ENCODE measurements around the gene CPTP.

The CPTP gene

DNA sequence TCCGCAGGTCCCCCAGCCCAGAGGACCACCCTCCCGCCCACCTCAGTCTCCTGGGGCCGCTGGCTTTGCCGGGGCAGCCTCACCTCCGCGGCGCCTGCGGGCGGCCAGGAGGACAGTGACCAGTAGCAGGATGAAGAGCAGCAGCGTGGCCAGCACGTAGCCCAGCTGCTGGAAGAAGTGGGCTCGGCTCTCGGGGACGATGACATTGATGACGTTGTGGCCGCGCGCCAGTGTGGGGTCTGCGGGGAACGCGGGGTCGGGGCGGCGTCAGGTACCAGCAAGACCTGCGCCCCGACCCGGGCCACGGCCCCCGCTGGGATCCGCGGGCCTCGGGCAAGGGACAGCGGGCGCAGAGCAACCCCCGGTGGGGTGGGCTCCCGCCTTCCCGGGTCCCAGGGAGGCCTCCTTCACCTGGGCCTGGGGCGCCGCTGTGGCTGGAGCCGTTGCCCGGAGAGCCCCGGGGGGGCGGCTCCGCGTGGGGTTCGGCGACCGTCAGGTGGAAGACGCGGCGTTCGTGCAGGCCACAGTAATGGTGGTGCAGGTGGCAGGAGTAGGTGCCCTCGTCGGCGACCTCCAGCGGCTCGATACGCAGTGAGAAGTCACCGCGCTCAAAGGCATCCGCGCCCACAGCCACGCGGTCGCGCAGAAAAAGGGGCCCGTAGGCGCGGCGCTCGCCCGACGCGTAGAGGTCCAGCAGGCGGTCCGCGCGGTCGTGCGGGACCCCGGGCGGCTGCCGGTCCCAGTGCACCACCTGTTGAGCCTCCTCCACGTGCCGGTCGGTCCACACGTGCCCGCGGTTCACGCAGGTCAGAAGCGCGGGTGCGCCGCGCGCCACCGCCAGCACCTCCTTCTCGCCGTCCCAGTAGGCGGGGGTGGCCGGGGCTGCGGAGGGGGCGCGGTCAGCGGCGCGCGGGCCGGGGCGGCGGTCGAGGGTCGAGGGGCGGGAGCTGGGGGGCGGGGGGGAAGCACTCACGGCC is 30.0 kb downstream of the CPTP start:
- CTCF ChIA-PET = interaction anchor here (3.5 kb wide), 1 partner anchor 17 kb away, joined by 27 read pairs; no protein-coding TSS in a partner anchor

DNA sequence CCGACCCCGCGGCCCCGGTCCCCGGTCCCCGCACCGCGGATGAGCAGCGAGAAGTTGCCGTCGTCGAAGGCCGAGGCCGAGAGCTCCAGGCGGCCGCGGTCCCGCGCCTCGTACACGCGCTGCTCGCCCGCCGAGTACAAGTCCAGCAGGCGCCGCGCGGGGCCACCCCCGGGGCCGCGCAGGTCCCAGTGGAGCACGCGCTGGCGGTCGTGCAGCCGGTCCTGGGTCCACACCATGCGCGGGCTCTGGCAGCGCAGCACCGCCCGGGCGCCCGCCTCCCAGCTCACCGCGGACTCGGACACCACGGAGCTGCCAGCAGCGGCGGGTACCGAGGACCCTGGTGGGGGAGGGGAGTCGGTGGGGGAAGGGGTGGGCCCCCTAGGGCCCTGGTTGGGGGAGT is 30.8 kb downstream of the CPTP start:
- H3K4me1 ChIP-seq (ENCODE audit: control extremely low read depth in 1 of 4, control insufficient read depth in 4 of 4, insufficient read depth in 4 of 4, low read length in 3 of 4) = peaks cover 0 to 24% (median 12%) of the 10 kb centered on the region in 4 experiments
- no peak overlapping the region for H3K27ac ChIP-seq (ENCODE audit: insufficient read depth in 1 of 2, low read depth in 1 of 2, low read length in 2 of 2, poor library complexity in 1 of 2, severe bottlenecking in 2 of 2)
- no peak overlapping the region for H3K4me3 ChIP-seq (ENCODE audit: control insufficient read depth in 1 of 7, extremely low read depth in 1 of 7, insufficient read depth in 4 of 7, low read depth in 2 of 7, low read length in 6 of 7)
- DNase-seq = peak in 1 of 3 donors; percentile 41
- CTCF ChIA-PET = no interaction called here
- peaks cover 0 to 86% (median 12%) of the 10 kb centered on the region in 5 experiments for H3K27me3 ChIP-seq (replicated peaks in 2 of 5; ENCODE audit: control insufficient read depth in 4 of 5, insufficient read depth in 5 of 5, low read length in 4 of 5)
- POLR2A ChIA-PET = no interaction called here
- no peaks in the 10 kb centered on the region for H3K36me3 ChIP-seq (ENCODE audit: control insufficient read depth in 4 of 4, insufficient read depth in 4 of 4, low read length in 3 of 4)
- no peaks in the 10 kb centered on the region for H3K9me3 ChIP-seq (ENCODE audit: control extremely low read depth in 1 of 5, control insufficient read depth in 4 of 5, insufficient read depth in 2 of 5, low read depth in 1 of 5, low read length in 4 of 5)
- 2% methylated on average over 22 of the region's 52 CpGs for WGBS (ENCODE audit: insufficient coverage)

More for the DNA sequence above, 30.0 kb downstream of the CPTP start:
- peaks cover 0 to 79% (median 9%) of the 10 kb centered on the region in 5 experiments for H3K27me3 ChIP-seq (replicated peaks in 2 of 5; ENCODE audit: control insufficient read depth in 4 of 5, insufficient read depth in 5 of 5, low read length in 4 of 5)
- H3K27ac ChIP-seq (ENCODE audit: insufficient read depth in 1 of 2, low read depth in 1 of 2, low read length in 2 of 2, poor library complexity in 1 of 2, severe bottlenecking in 2 of 2) = no peak overlapping the region
- DNase-seq = no peak
- H3K4me1 ChIP-seq (ENCODE audit: control extremely low read depth in 1 of 4, control insufficient read depth in 4 of 4, insufficient read depth in 4 of 4, low read length in 3 of 4) = peaks cover 0 to 24% (median 13%) of the 10 kb centered on the region in 4 experiments
- H3K9me3 ChIP-seq (ENCODE audit: control extremely low read depth in 1 of 5, control insufficient read depth in 4 of 5, insufficient read depth in 2 of 5, low read depth in 1 of 5, low read length in 4 of 5) = no peaks in the 10 kb centered on the region
- 21% methylated on average over 85 of the region's 116 CpGs for WGBS (ENCODE audit: insufficient coverage)
- POLR2A ChIA-PET = interaction anchor here (1.4 kb wide), 1 partner anchor 16 kb away, joined by 3 read pairs; no protein-coding TSS in a partner anchor
- H3K4me3 ChIP-seq (ENCODE audit: control insufficient read depth in 1 of 7, extremely low read depth in 1 of 7, insufficient read depth in 4 of 7, low read depth in 2 of 7, low read length in 6 of 7) = peak overlapping the region in 1 of 7 experiments; percentile 11
- H3K36me3 ChIP-seq (ENCODE audit: control insufficient read depth in 4 of 4, insufficient read depth in 4 of 4, low read length in 3 of 4) = no peaks in the 10 kb centered on the region

GRCh38 chr1:1356166-1356795 is 31.7 kb downstream of the CPTP start:
- CTCF ChIA-PET = no interaction called here
- Histone ChIP-seq H3K27me3 (replicated peaks in 2 of 5; ENCODE audit: control insufficient read depth in 4 of 5, insufficient read depth in 5 of 5, low read length in 4 of 5) (peaks cover 0 to 95% (median 18%) of the 10 kb centered on the region in 5 experiments), H3K4me3 (ENCODE audit: control insufficient read depth in 1 of 7, extremely low read depth in 1 of 7, insufficient read depth in 4 of 7, low read depth in 2 of 7, low read length in 6 of 7) (no peak overlapping the region), H3K36me3 (ENCODE audit: control insufficient read depth in 4 of 4, insufficient read depth in 4 of 4, low read length in 3 of 4) (no peaks in the 10 kb centered on the region), H3K9me3 (ENCODE audit: control extremely low read depth in 1 of 5, control insufficient read depth in 4 of 5, insufficient read depth in 2 of 5, low read depth in 1 of 5, low read length in 4 of 5) (peaks cover 0 to 1% (median 0%) of the 10 kb centered on the region in 5 experiments), H3K4me1 (ENCODE audit: control extremely low read depth in 1 of 4, control insufficient read depth in 4 of 4, insufficient read depth in 4 of 4, low read length in 3 of 4) (peaks cover 0 to 23% (median 12%) of the 10 kb centered on the region in 4 experiments), H3K27ac (ENCODE audit: insufficient read depth in 1 of 2, low read depth in 1 of 2, low read length in 2 of 2, poor library complexity in 1 of 2, severe bottlenecking in 2 of 2) (no peak overlapping the region)
- POLR2A ChIA-PET = no interaction called here
- WGBS (ENCODE audit: insufficient coverage) = 20% methylated on average over 1 of the region's 8 CpGs
- no peak for DNase-seq

DNA sequence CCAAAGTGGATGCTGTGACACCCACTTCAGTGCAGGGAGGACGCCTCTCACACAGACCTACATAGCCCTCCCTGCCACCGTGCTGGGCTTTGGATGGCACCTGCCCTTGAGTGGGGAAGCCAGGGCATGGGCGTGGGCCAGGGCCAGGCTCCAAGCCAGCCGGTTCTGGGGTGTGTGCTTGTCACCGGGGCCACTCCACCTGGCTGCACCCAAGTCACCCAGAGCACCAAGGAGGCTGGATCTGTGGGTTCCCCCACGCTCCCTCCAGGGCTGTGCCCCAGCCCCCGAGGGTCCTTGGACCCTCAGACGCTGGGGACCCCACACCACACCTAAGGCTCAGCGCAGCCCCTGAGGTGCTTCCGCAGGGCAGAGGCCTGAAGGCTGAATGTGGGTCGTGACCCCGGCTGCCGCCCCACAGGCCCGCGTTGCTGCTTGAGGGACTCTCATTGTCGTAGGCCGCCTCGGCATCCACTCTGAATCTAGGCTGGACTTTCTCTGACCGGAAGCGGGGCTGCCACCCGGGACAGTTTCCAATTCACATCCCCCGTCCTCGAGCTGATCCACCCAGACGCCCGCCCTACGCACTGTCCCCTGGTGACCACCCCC is 32.3 kb downstream of the CPTP start:
- WGBS (ENCODE audit: insufficient coverage) = 78% methylated on average over 25 of the region's 26 CpGs
- POLR2A ChIA-PET = no interaction called here
- no peaks in the 10 kb centered on the region for H3K36me3 ChIP-seq (ENCODE audit: control insufficient read depth in 4 of 4, insufficient read depth in 4 of 4, low read length in 3 of 4)
- peaks cover 0 to 21% (median 12%) of the 10 kb centered on the region in 4 experiments for H3K4me1 ChIP-seq (ENCODE audit: control extremely low read depth in 1 of 4, control insufficient read depth in 4 of 4, insufficient read depth in 4 of 4, low read length in 3 of 4)
- peaks cover 0 to 1% (median 0%) of the 10 kb centered on the region in 5 experiments for H3K9me3 ChIP-seq (ENCODE audit: control extremely low read depth in 1 of 5, control insufficient read depth in 4 of 5, insufficient read depth in 2 of 5, low read depth in 1 of 5, low read length in 4 of 5)
- peaks cover 0 to 96% (median 21%) of the 10 kb centered on the region in 5 experiments for H3K27me3 ChIP-seq (replicated peaks in 2 of 5; ENCODE audit: control insufficient read depth in 4 of 5, insufficient read depth in 5 of 5, low read length in 4 of 5)
- no peak overlapping the region for H3K27ac ChIP-seq (ENCODE audit: insufficient read depth in 1 of 2, low read depth in 1 of 2, low read length in 2 of 2, poor library complexity in 1 of 2, severe bottlenecking in 2 of 2)
- no peak for DNase-seq
- no peak overlapping the region for H3K4me3 ChIP-seq (ENCODE audit: control insufficient read depth in 1 of 7, extremely low read depth in 1 of 7, insufficient read depth in 4 of 7, low read depth in 2 of 7, low read length in 6 of 7)
- CTCF ChIA-PET = no interaction called here

GRCh38 chr1:1357871-1358432 is 33.4 kb downstream of the CPTP start:
- WGBS (ENCODE audit: insufficient coverage) = 37% methylated on average over 16 of the region's 18 CpGs
- no peak overlapping the region for H3K4me3 ChIP-seq (ENCODE audit: control insufficient read depth in 1 of 7, extremely low read depth in 1 of 7, insufficient read depth in 4 of 7, low read depth in 2 of 7, low read length in 6 of 7)
- CTCF ChIA-PET = interaction anchor here (1.2 kb wide), 1 partner anchor 14 kb away, joined by 3 read pairs; no protein-coding TSS in a partner anchor

GRCh38 chr1:1358433-1359271 is 34.0 kb downstream of the CPTP start, which contains the start of gene MXRA8:
Gene MXRA8, minus strand, starts transcription at chr1:1358555. Its CDS starts 51 bp downstream, at chr1:1358504.
- H3K9me3 ChIP-seq (ENCODE audit: control extremely low read depth in 1 of 5, control insufficient read depth in 4 of 5, insufficient read depth in 2 of 5, low read depth in 1 of 5, low read length in 4 of 5) = peaks cover 0 to 1% (median 0%) of the 10 kb centered on the region in 5 experiments
- no peaks in the 10 kb centered on the region for H3K36me3 ChIP-seq (ENCODE audit: control insufficient read depth in 4 of 4, insufficient read depth in 4 of 4, low read length in 3 of 4)
- peak in 1 of 3 donors; percentile 45 for DNase-seq
- CTCF ChIA-PET = interaction anchor here (1.2 kb wide), 1 partner anchor 13 kb away, joined by 3 read pairs; no protein-coding TSS in a partner anchor
- H3K27ac ChIP-seq (ENCODE audit: insufficient read depth in 1 of 2, low read depth in 1 of 2, low read length in 2 of 2, poor library complexity in 1 of 2, severe bottlenecking in 2 of 2) = no peak within 1 kb of the TSS
- H3K4me1 ChIP-seq (ENCODE audit: control extremely low read depth in 1 of 4, control insufficient read depth in 4 of 4, insufficient read depth in 4 of 4, low read length in 3 of 4) = peaks cover 0 to 16% (median 9%) of the 10 kb centered on the region in 4 experiments
- WGBS (ENCODE audit: insufficient coverage) = 36% methylated on average over 26 of the region's 29 CpGs
- POLR2A ChIA-PET = no interaction called here
- H3K27me3 ChIP-seq (replicated peaks in 2 of 5; ENCODE audit: control insufficient read depth in 4 of 5, insufficient read depth in 5 of 5, low read length in 4 of 5) = peaks cover 0 to 86% (median 21%) of the 10 kb centered on the region in 5 experiments
- peak within 1 kb of the TSS in 1 of 7 experiments; percentile 8 for H3K4me3 ChIP-seq (ENCODE audit: control insufficient read depth in 1 of 7, extremely low read depth in 1 of 7, insufficient read depth in 4 of 7, low read depth in 2 of 7, low read length in 6 of 7)

More at GRCh38 chr1:1357871-1358432, 33.4 kb downstream of the CPTP start:
- Histone ChIP-seq H3K9me3 (ENCODE audit: control extremely low read depth in 1 of 5, control insufficient read depth in 4 of 5, insufficient read depth in 2 of 5, low read depth in 1 of 5, low read length in 4 of 5) (peaks cover 0 to 1% (median 0%) of the 10 kb centered on the region in 5 experiments), H3K36me3 (ENCODE audit: control insufficient read depth in 4 of 4, insufficient read depth in 4 of 4, low read length in 3 of 4) (no peaks in the 10 kb centered on the region), H3K27me3 (replicated peaks in 2 of 5; ENCODE audit: control insufficient read depth in 4 of 5, insufficient read depth in 5 of 5, low read length in 4 of 5) (peaks cover 0 to 90% (median 21%) of the 10 kb centered on the region in 5 experiments), H3K27ac (ENCODE audit: insufficient read depth in 1 of 2, low read depth in 1 of 2, low read length in 2 of 2, poor library complexity in 1 of 2, severe bottlenecking in 2 of 2) (no peak overlapping the region), H3K4me1 (ENCODE audit: control extremely low read depth in 1 of 4, control insufficient read depth in 4 of 4, insufficient read depth in 4 of 4, low read length in 3 of 4) (peaks cover 0 to 21% (median 12%) of the 10 kb centered on the region in 4 experiments)
- no peak for DNase-seq
- POLR2A ChIA-PET = no interaction called here
